ENCODE results near the gene NGEF. TPM values are rescaled to one million over a fixed set of nuclear protein-coding genes. Genes with fewer than 3 reads are reported as not detected.

The NGEF gene
- total and polyA plus RNA-seq, 10 of the 15 experiments (the other 5 are each of a cell fraction or from before 2014, with no cell fraction given) = 0.12 TPM; not detected in 9

- TF ChIP-seq ATF2 (IDR thresholded peaks at IDR 0.05; ENCODE audit: low read length) (no peak), ETV6 (conservative IDR thresholded peaks at IDR 0.05 in 1 of 2, IDR thresholded peaks at IDR 0.05 in 1 of 2; ENCODE audit: borderline replicate concordance in 1 of 2, low read depth in 1 of 2) (no peak), NR2C1 (IDR thresholded peaks at IDR 0.05) (no peak), GATAD2B (conservative IDR thresholded peaks at IDR 0.05; ENCODE audit: low read depth) (no peak), GABPA (IDR thresholded peaks at IDR 0.05; ENCODE audit: low read depth) (no peak)
Observed at GRCh38 chr2:233017947-233018346, 4.9 kb upstream of the NGEF start (continued).

GRCh38 chr2:233015019-233015645, 2.1 kb upstream of the NGEF start:
- RAD21 ChIA-PET (ENCODE audit: unreplicated experiment) = no interaction called here
- H3K4me3 ChIP-seq = no peak overlapping the region
- 74% methylated on average over 1 of the region's 1 CpG for WGBS (ENCODE audit: insufficient coverage, insufficient replicate concordance, low lambda C conversion rate, missing lambda C conversion rate)
- in situ Hi-C loops (cut with MboI) = no loop called here
- SMC1A ChIA-PET (ENCODE audit: uncharacterized antibody, unreplicated experiment) = no interaction called here
- H3K9me3 ChIP-seq (replicated peaks; ENCODE audit: control insufficient read depth, insufficient read depth, low read length) = no peaks in the 10 kb centered on the region
- no peaks in the 10 kb centered on the region for H4K20me1 ChIP-seq (ENCODE audit: control insufficient read depth, insufficient read depth)
- H3K79me2 ChIP-seq (ENCODE audit: control insufficient read depth, insufficient read depth, low read length) = no peaks in the 10 kb centered on the region
- no peak overlapping the region for H3K9ac ChIP-seq (ENCODE audit: control insufficient read depth, insufficient read depth, low read length)
- DNase-seq (ENCODE audit: low read depth, low spot score) = no peak
- H3K27ac ChIP-seq (ENCODE audit: control insufficient read depth, insufficient read depth) = no peak overlapping the region
- FAIRE-seq = no peak
- H3K36me3 ChIP-seq (ENCODE audit: control insufficient read depth in 2 of 2, insufficient read depth in 2 of 2, low read length in 1 of 2) = no peaks in the 10 kb centered on the region
- TF ChIP-seq BHLHE40 (IDR thresholded peaks at IDR 0.05; ENCODE audit: borderline replicate concordance in 1 of 2, low read depth in 2 of 2, low read length in 1 of 2) (no peak), BCL11A (IDR thresholded peaks at IDR 0.05; ENCODE audit: low read depth, low read length) (no peak), GABPA (IDR thresholded peaks at IDR 0.05; ENCODE audit: low read depth) (no peak), NBN (IDR thresholded peaks at IDR 0.05) (no peak), TCF12 (IDR thresholded peaks at IDR 0.05; ENCODE audit: low read depth, low read length) (no peak), POLR2A (IDR thresholded peaks at IDR 0.05; ENCODE audit: low read depth, low read length) (no peak)
- no peak for ATAC-seq
- BruUV-seq (replicated peaks) = no TSS peak
- CTCF ChIA-PET = no interaction called here
- no peak overlapping the region for H3K4me2 ChIP-seq (ENCODE audit: control insufficient read depth, insufficient read depth)
- no peak overlapping the region for H2AFZ ChIP-seq (ENCODE audit: control insufficient read depth, low read depth, low read length)
- intact Hi-C loops (cut with micrococcal nuclease; ENCODE audit: unreplicated experiment) = no loop called here
- POLR2A ChIA-PET = no interaction called here
- H3K4me1 ChIP-seq (ENCODE audit: control insufficient read depth, insufficient read depth, low read length) = no peaks in the 10 kb centered on the region; the same call in 1 of the 2 replicates
- H3K27me3 ChIP-seq (replicated peaks in 1 of 2; ENCODE audit: control insufficient read depth in 2 of 2, insufficient read depth in 2 of 2, low read length in 1 of 2) = no peaks in the 10 kb centered on the region
